H1 (cell line): Measurements from ENCODE around the gene DCTN3. TPM values are rescaled to one million over a fixed set of nuclear protein-coding genes. Genes with fewer than 3 reads are reported as not detected.

Source experiments
- CTCF ChIA-PET: fragments of 300-600 bp; sonication (Branson Sonifier 250); formaldehyde crosslinking; loops from one replicate; lab custom pipeline; 2021; ENCODE audit not compliant: partially characterized antibody; lab: Charles Lee
- POLR2A ChIA-PET: fragments of 300-600 bp; sonication (Branson Sonifier 250); formaldehyde crosslinking; loops from one replicate; lab custom pipeline; 2021; ENCODE audit warnings: inconsistent platforms; ENCODE audit not compliant: partially characterized antibody; lab: Charles Lee
- DNase-seq, 2 experiments: peaks; one replicate each; pipeline versions ENCODE4 v3.0.0 to v3.0.0-alpha.2; 2010 to 2022; ENCODE audit warnings: low spot score in 2 of 2, low read depth in 1 of 2, mixed read lengths in 1 of 2
- FAIRE-seq: peaks from 2 replicates; lab custom pipeline; 2011; peaks lifted over from hg19 to GRCh38; lab: Jason Lieb, UNC
- H2AFZ ChIP-seq: 2 replicates; pipeline ENCODE4 v1.8.1; 2012; ENCODE audit warnings: low read length, inconsistent platforms
- H2AK5ac ChIP-seq: 2 replicates; pipeline ENCODE4 v1.6.1; 2013; ENCODE audit warnings: low read depth, low read length
- H2BK120ac ChIP-seq: replicated peaks from 2 replicates; pipeline ENCODE3; 2013; ENCODE audit warnings: low read depth, low read length, inconsistent platforms
- H2BK12ac ChIP-seq: 2 replicates; pipeline ENCODE4 v1.6.1; 2013; ENCODE audit warnings: low read depth, low read length
- H2BK15ac ChIP-seq: 2 replicates; pipeline ENCODE4 v1.6.1; 2013; ENCODE audit warnings: low read length
- H2BK20ac ChIP-seq: 2 replicates; pipeline ENCODE4 v1.6.1; 2013; ENCODE audit warnings: low read length
- H2BK5ac ChIP-seq: 2 replicates; pipeline ENCODE4 v1.6.1; 2013; ENCODE audit warnings: low read depth, low read length
- H3K14ac ChIP-seq: 2 replicates; pipeline ENCODE4 v1.6.1; 2013; ENCODE audit warnings: inconsistent platforms; ENCODE audit not compliant: insufficient read length
- H3K18ac ChIP-seq: 2 replicates; pipeline ENCODE4 v1.6.1; 2013; ENCODE audit warnings: low read length; ENCODE audit errors: extremely low read depth
- H3K23ac ChIP-seq: 2 replicates; pipeline ENCODE4 v1.6.1; 2013; ENCODE audit warnings: inconsistent platforms; ENCODE audit not compliant: insufficient read length
- H3K23me2 ChIP-seq: 2 replicates; pipeline ENCODE4 v1.6.1; 2013; ENCODE audit warnings: low read depth, low read length
- H3K27ac ChIP-seq: 2 replicates; pipeline ENCODE4 v1.6.1; 2011; ENCODE audit warnings: low read depth, low read length, inconsistent platforms
- H3K27me3 ChIP-seq, 4 experiments: replicated peaks in 1 of 4; 1 replicate in 1 of 4; 2 replicates in 3 of 4; pipeline versions ENCODE4 v1.6.1 to v1.8.1; 2011 to 2013; ENCODE audit warnings: low read length in 3 of 4, mild to moderate bottlenecking in 3 of 4, inconsistent platforms in 2 of 4, mixed read lengths in 2 of 4, moderate library complexity in 1 of 4; ENCODE audit not compliant: control insufficient read depth in 3 of 4, insufficient read depth in 3 of 4; ENCODE audit errors: extremely low read depth in 1 of 4
- H3K36me3 ChIP-seq, 4 experiments: 2 replicates each; pipeline versions ENCODE4 v1.6.1 to v1.8.1; 2011 to 2013; ENCODE audit warnings: mild to moderate bottlenecking in 4 of 4, low read length in 3 of 4, moderate library complexity in 2 of 4, control low read depth in 1 of 4, inconsistent platforms in 1 of 4; ENCODE audit not compliant: insufficient read depth in 4 of 4, control insufficient read depth in 2 of 4
- H3K4ac ChIP-seq: replicated peaks from 2 replicates; pipeline ENCODE3; 2013; ENCODE audit warnings: low read length, low read depth, mixed read lengths, inconsistent platforms; ENCODE audit not compliant: insufficient read length
- H3K4me1 ChIP-seq, 4 experiments: replicated peaks in 1 of 4; 1 replicate in 1 of 4; 2 replicates in 3 of 4; pipeline versions ENCODE4 v1.6.1 to v1.8.1; 2011 to 2013; ENCODE audit warnings: low read length in 3 of 4, inconsistent platforms in 2 of 4, mixed read lengths in 1 of 4; ENCODE audit not compliant: insufficient read depth in 4 of 4, control insufficient read depth in 3 of 4
- H3K4me2 ChIP-seq, 2 experiments: 2 replicates each; pipeline versions ENCODE4 v1.6.1 to v1.8.1; 2011 to 2013; ENCODE audit warnings: low read depth in 2 of 2, low read length in 2 of 2, control low read depth in 1 of 2, inconsistent platforms in 1 of 2, mild to moderate bottlenecking in 1 of 2; ENCODE audit not compliant: insufficient read depth in 1 of 2
- H3K4me3 ChIP-seq, 4 experiments: fragments of 200-600, 300-600 bp in 1 of 4; sonication (generic), shearing (Covaris generic), sonication (Bioruptor Twin) in 1 of 4; 2 replicates each; pipeline versions ENCODE4 v1.5.1 to v1.8.1; 2011 to 2016; ENCODE audit warnings: low read length in 4 of 4, low read depth in 3 of 4, control low read depth in 2 of 4, inconsistent platforms in 2 of 4, mild to moderate bottlenecking in 2 of 4, mixed read lengths in 1 of 4, moderate library complexity in 1 of 4; ENCODE audit not compliant: insufficient read depth in 2 of 4; ENCODE audit errors: extremely low read depth in 1 of 4
- H3K56ac ChIP-seq: replicated peaks from 2 replicates; pipeline ENCODE3; 2013; ENCODE audit warnings: low read depth, mild to moderate bottlenecking, mixed read lengths, low read length, inconsistent platforms; ENCODE audit not compliant: insufficient read length
- H3K79me1 ChIP-seq: 2 replicates; pipeline ENCODE4 v1.6.1; 2013; ENCODE audit warnings: low read depth, low read length, control low read depth
- H3K79me2 ChIP-seq, 2 experiments: 2 replicates each; pipeline versions ENCODE4 v1.6.1 to v1.8.1; 2012 to 2013; ENCODE audit warnings: low read length in 2 of 2, mild to moderate bottlenecking in 2 of 2, inconsistent platforms in 1 of 2; ENCODE audit not compliant: insufficient read depth in 2 of 2, control insufficient read depth in 1 of 2
- H3K9ac ChIP-seq, 4 experiments: replicated peaks in 1 of 4; 1 replicate in 1 of 4; 2 replicates in 3 of 4; pipeline versions ENCODE4 v1.6.1 to v1.8.1; 2011 to 2013; ENCODE audit warnings: low read depth in 3 of 4, low read length in 3 of 4, control low read depth in 2 of 4, mild to moderate bottlenecking in 2 of 4, moderate library complexity in 2 of 4, inconsistent platforms in 1 of 4; ENCODE audit errors: extremely low read depth in 1 of 4
- H3K9me3 ChIP-seq, 2 experiments: 2 replicates each; pipeline versions ENCODE4 v1.6.1 to v1.8.1; 2012 to 2013; ENCODE audit warnings: mild to moderate bottlenecking in 2 of 2, moderate library complexity in 2 of 2, control low read depth in 1 of 2, inconsistent platforms in 1 of 2, low read depth in 1 of 2, low read length in 1 of 2, mixed read lengths in 1 of 2; ENCODE audit not compliant: insufficient read depth in 2 of 2
- H4K20me1 ChIP-seq, 2 experiments: replicated peaks in 1 of 2; 2 replicates each; pipeline versions ENCODE3 to v1.8.1; 2011 to 2013; ENCODE audit warnings: inconsistent platforms in 2 of 2, low read length in 2 of 2, mild to moderate bottlenecking in 1 of 2; ENCODE audit not compliant: insufficient read depth in 2 of 2, control insufficient read depth in 1 of 2
- H4K5ac ChIP-seq: 2 replicates; pipeline ENCODE4 v1.6.1; 2013; ENCODE audit warnings: low read length, low read depth, mixed read lengths, inconsistent platforms; ENCODE audit not compliant: insufficient read length
- H4K8ac ChIP-seq: 2 replicates; pipeline ENCODE4 v1.8.0; 2013; ENCODE audit warnings: mild to moderate bottlenecking, moderate library complexity, low read length, inconsistent platforms; ENCODE audit not compliant: insufficient read depth; ENCODE audit errors: extremely low read depth
- H4K91ac ChIP-seq: replicated peaks from 2 replicates; pipeline ENCODE3; 2013; ENCODE audit warnings: low read length, mixed read lengths, inconsistent platforms; ENCODE audit not compliant: insufficient read length
- CBX8 ChIP-seq: fragments of 300-800, 300-1000 bp; sonication (generic); IDR thresholded peaks from 2 replicates; pipeline ENCODE4 v1.7.1; 2016; ENCODE audit warnings: low read depth, low read length, borderline replicate concordance
- PHF8 ChIP-seq: fragments of 200-600 bp; sonication (generic); conservative IDR thresholded peaks from 2 replicates; pipeline ENCODE4 v1.7.1; 2012; ENCODE audit warnings: low read depth, mild to moderate bottlenecking, inconsistent platforms, low read length, moderate library complexity
- RAD21 ChIP-seq, 2 experiments: IDR thresholded peaks in 1 of 2; conservative IDR thresholded peaks in 1 of 2; 2 replicates each; pipeline ENCODE4 v1.6.1; 2011; ENCODE audit warnings: low read depth in 2 of 2, low read length in 2 of 2, improper control_type of control experiment in 1 of 2, inconsistent platforms in 1 of 2, mild to moderate bottlenecking in 1 of 2, moderate library complexity in 1 of 2
- SUZ12 ChIP-seq: fragments of 200-600 bp; sonication (generic); IDR thresholded peaks from 2 replicates; pipeline ENCODE4 v1.6.1; 2012; ENCODE audit warnings: mild to moderate bottlenecking, inconsistent platforms, low read length, moderate library complexity, mixed read lengths
- WGBS, 2 experiments: shearing (Covaris generic) in 1 of 2; methylation state at CpG; one replicate each; pipeline versions ENCODE4 v1.1.6 to v1.1.7; 2013 to 2015; ENCODE audit warnings: low lambda C conversion rate in 2 of 2, mixed read lengths in 2 of 2, inconsistent platforms in 1 of 2, low coverage in 1 of 2, missing lambda C conversion rate in 1 of 2; ENCODE audit not compliant: insufficient replicate concordance in 2 of 2, insufficient coverage in 1 of 2, insufficient read length in 1 of 2; ENCODE audit errors: extremely low coverage in 1 of 2, missing lambda C conversion rate in 1 of 2; 5-methylcytosine and 5-hydroxymethylcytosine counted together
- polyA plus RNA-seq, 7 experiments: library from polyadenylated mRNA; depleted of rRNA in 3 of 7; stranded (reverse) in 5 of 7; unstranded in 2 of 7; fragments of >200 nt in 5 of 7; fragments of 200-250 nt in 2 of 7; gene quantifications; 1 replicate in 5 of 7; 2 replicates in 1 of 7; 4 replicates in 1 of 7; pipeline versions ENCODE4 v1.2.1 to v1.2.3, GENCODE V29; 2011 to 2013; ENCODE audit warnings: missing spikeins in 2 of 7, mixed read lengths in 2 of 7
- total RNA-seq: library from RNA; stranded (reverse); fragmentation: NEBNext Ultra II Directional; extraction: Animal tissue kit (Norgen Biotek cat#: 25700); gene quantifications from 2 replicates; pipeline ENCODE4 v1.2.1, GENCODE V29; 2021

The DCTN3 gene
- total and polyA plus RNA-seq, 2 of the 8 experiments (the other 6 are each of a cell fraction or from before 2014, with no cell fraction given) = 25.6 to 39.2 TPM

DNA sequence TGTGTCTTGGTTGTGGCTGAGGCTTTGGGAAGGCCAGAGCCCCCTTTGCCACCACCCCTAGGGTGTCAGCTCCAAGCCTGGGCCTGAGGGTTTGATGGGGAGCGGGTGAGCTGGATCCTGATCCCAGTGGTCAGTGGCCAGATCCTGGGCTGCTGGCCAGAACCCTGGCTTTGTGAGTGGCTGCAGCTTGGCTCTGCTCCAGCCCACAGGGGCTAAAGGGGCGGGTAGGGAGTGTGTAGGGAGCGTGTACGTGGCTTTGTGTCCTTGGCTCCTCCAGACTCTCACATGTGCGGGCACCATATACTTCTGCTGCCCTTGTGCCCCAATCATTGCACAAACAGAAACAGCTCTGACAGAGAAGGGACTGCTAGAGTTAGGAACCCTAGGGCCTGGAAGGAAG is 30.5 kb upstream of the DCTN3 start:
- Histone ChIP-seq H3K56ac (no peak overlapping the region), H4K5ac (no peak overlapping the region), H3K14ac (no peak overlapping the region), H2BK12ac (no peak overlapping the region), H3K27me3 (no peaks in the 10 kb centered on the region; a peak in 1 of 7 replicates), H3K23ac (no peak overlapping the region), H2AK5ac (no peak overlapping the region), H4K91ac (no peak overlapping the region), H4K8ac (no peak overlapping the region), H3K36me3 (peaks cover 3 to 23% (median 8%) of the 10 kb centered on the region in 4 experiments; a peak in 7 of 8 replicates), H2BK20ac (no peak overlapping the region), H3K9ac (no peak overlapping the region; a peak in 1 of 7 replicates), H3K27ac (no peak overlapping the region), H3K4me3 (no peak overlapping the region), H2BK120ac (no peak overlapping the region), H3K79me1 (peaks cover 6% of the 10 kb centered on the region; the same call in 1 of the 2 replicates), H3K4ac (no peak overlapping the region), H3K23me2 (peaks cover 15% of the 10 kb centered on the region), H2BK5ac (no peak overlapping the region), H2AFZ (no peak overlapping the region), H3K9me3 (no peaks in the 10 kb centered on the region), H3K79me2 (peaks cover 0 to 12% of the 10 kb centered on the region in 2 experiments; a peak in 1 of 4 replicates), H4K20me1 (peaks cover 2 to 12% of the 10 kb centered on the region in 2 experiments), H3K4me1 (peaks cover 9 to 37% (median 19%) of the 10 kb centered on the region in 4 experiments), H3K18ac (no peak overlapping the region), H3K4me2 (peak overlapping the region in 1 of 2 experiments; percentile 77; a peak in 1 of 4 replicates), H2BK15ac (no peak overlapping the region)
- ChIA-PET POLR2A (interaction anchor here (1.4 to 12.8 kb wide), 3 partner anchors 11 to 20 kb away, joined by 3 to 127 read pairs (median 92); partner anchors contain the start of genes ARID3C, CCL27 and SIGMAR1), CTCF (interaction anchor here (1.4 to 15.2 kb wide), 3 partner anchors 9 to 52 kb away, joined by 4 to 277 read pairs (median 23); partner anchors contain the start of genes GALT and SIGMAR1)
- FAIRE-seq (no peak), DNase-seq (no peak)
- 88% methylated on average over 5 of the region's 5 CpGs; no CpG with 5 or more reads in 1 of the 2 experiments for WGBS, 2 experiments
- TF ChIP-seq RAD21 (IDR thresholded peaks at IDR 0.05 in 1 of 2, conservative IDR thresholded peaks at IDR 0.05 in 1 of 2; ENCODE audit: low read depth in 2 of 2, low read length in 2 of 2) (no peak), PHF8 (no peak), SUZ12 (no peak), CBX8 (no peak)
